Epithelial cell of prostate (primary cell): Measurements from ENCODE around the gene TBKBP1.

Experiments used
- DNase-seq: peaks from one replicate; pipeline ENCODE4 v3.0.0-alpha.2; 2011; ENCODE audit warnings: low read depth, low spot score
- H3K27ac ChIP-seq: fragments of 450-650 bp; 2 replicates; pipeline ENCODE4 v1.5.1; 2017; ENCODE audit warnings: mild to moderate bottlenecking

TBKBP1 gene

GRCh38 chr17:47742319-47743181 lies 48.6 kb downstream of the TBKBP1 start:
- no peak overlapping the region for H3K27ac ChIP-seq
- no peak for DNase-seq

GRCh38 chr17:47744168-47745036 lies 50.4 kb downstream of the TBKBP1 start:
- DNase-seq: no peak
- H3K27ac ChIP-seq: no peak overlapping the region

GRCh38 chr17:47745037-47745380 lies 51.0 kb downstream of the TBKBP1 start:
- H3K27ac ChIP-seq: no peak overlapping the region
- no peak for DNase-seq

GRCh38 chr17:47751471-47751870 lies 57.5 kb downstream of the TBKBP1 start:
- DNase-seq: no peak
- H3K27ac ChIP-seq: no peak overlapping the region

GRCh38 chr17:47757386-47757785 lies 63.4 kb downstream of the TBKBP1 start:
- DNase-seq: no peak

GRCh38 chr17:47760409-47761140 lies 66.6 kb downstream of the TBKBP1 start:
- H3K27ac ChIP-seq: no peak overlapping the region
- no peak for DNase-seq

More at GRCh38 chr17:47757386-47757785, 63.4 kb downstream of the TBKBP1 start:
- no peak overlapping the region for H3K27ac ChIP-seq
